Neural progenitor cell (in vitro differentiated cells): ENCODE measurements around the gene SKOR1.

Experiments
- CTCF ChIP-seq: fragments of 200-600 bp; sonication (generic); IDR thresholded peaks from 2 replicates; pipeline ENCODE4 v1.5.1; 2017; ENCODE audit warnings: antibody characterized with exemption, mild to moderate bottlenecking
- EZH2 ChIP-seq: fragments of 200-600 bp; sonication (generic); IDR thresholded peaks from 2 replicates; pipeline ENCODE4 v1.6.1; 2017; ENCODE audit warnings: antibody characterized with exemption, mild to moderate bottlenecking, moderate library complexity

- no peak for TF ChIP-seq CTCF
- TF ChIP-seq EZH2: no peak
Measured at GRCh38 chr15:67786646-67787045, 38.7 kb upstream of the SKOR1 start.
